ENCODE measurements around the gene KNSTRN.

GRCh38 chr15:40414816-40415215, 32.3 kb downstream of the KNSTRN start:
- no peak for TF ChIP-seq CTCF (IDR thresholded peaks at IDR 0.05; ENCODE audit: extremely low read depth in 1 of 2, insufficient read depth in 1 of 2, low read depth in 1 of 2, low read length in 2 of 2)
- no peak for TF ChIP-seq POLR2A (IDR thresholded peaks at IDR 0.05; ENCODE audit: low read depth, low read length)
- no peak for TF ChIP-seq POLR2AphosphoS5 (IDR thresholded peaks at IDR 0.05; ENCODE audit: insufficient read depth, low read depth, low read length)
- TF ChIP-seq EZH2 (IDR thresholded peaks at IDR 0.05; ENCODE audit: borderline replicate concordance, low read depth, low read length, severe bottlenecking), result no peak
- TF ChIP-seq, protein P1, sequence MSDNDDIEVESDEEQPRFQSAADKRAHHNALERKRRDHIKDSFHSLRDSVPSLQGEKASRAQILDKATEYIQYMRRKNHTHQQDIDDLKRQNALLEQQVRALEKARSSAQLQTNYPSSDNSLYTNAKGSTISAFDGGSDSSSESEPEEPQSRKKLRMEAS (IDR thresholded peaks at IDR 0.05; ENCODE audit: insufficient read depth, insufficient read length), result no peak
- no peak for TF ChIP-seq MYC (IDR thresholded peaks at IDR 0.05; ENCODE audit: low read depth, low read length)
- TF ChIP-seq JUN (IDR thresholded peaks at IDR 0.05; ENCODE audit: borderline replicate concordance, insufficient read depth, insufficient read length, low read depth), result no peak
- no peak for TF ChIP-seq FOS (IDR thresholded peaks at IDR 0.05; ENCODE audit: borderline replicate concordance, insufficient read depth, low read length)
- no peak for TF ChIP-seq GATA2 (IDR thresholded peaks at IDR 0.05; ENCODE audit: insufficient read depth, insufficient read length, low read depth, low read length)
